Activated T-helper 17 cell treated with anti-CD3 and anti-CD28 coated beads, Interleukin-2, amount 50 U/mL, for 72 hours (primary cell): ENCODE results near the gene CDH13. TPM values are rescaled to one million over a fixed set of nuclear protein-coding genes. Genes with fewer than 3 reads are reported as not detected.
A peak's percentile ranks its signal among the peaks of the same experiment; 100 is the strongest.

Source experiments
- ATAC-seq: fragments of 150-1000 bp; cut with Tn5 transposase; replicated peaks from 2 replicates; pipeline ENCODE4 v1.10.0; 2021; ENCODE audit warnings: mild to moderate bottlenecking, moderate library complexity
- H3K27ac Mint-ChIP-seq: one replicate; pipeline ENCODE4 v1.8.0; 2022; ENCODE audit warnings: mixed read lengths
- H3K27me3 Mint-ChIP-seq: one replicate; pipeline ENCODE4 v1.8.0; 2022; ENCODE audit warnings: mixed read lengths
- H3K36me3 Mint-ChIP-seq: one replicate; pipeline ENCODE4 v1.8.0; 2022; ENCODE audit warnings: low read depth, mild to moderate bottlenecking, mixed read lengths
- H3K4me1 Mint-ChIP-seq: one replicate; pipeline ENCODE4 v1.8.0; 2022; ENCODE audit warnings: mixed read lengths
- H3K4me3 Mint-ChIP-seq: one replicate; pipeline ENCODE4 v1.8.0; 2022; ENCODE audit warnings: mild to moderate bottlenecking, mixed read lengths
- H3K9me3 Mint-ChIP-seq: one replicate; pipeline ENCODE4 v1.8.0; 2022; ENCODE audit warnings: mixed read lengths
- total RNA-seq, 2 donors: library from RNA; stranded (reverse); gene quantifications; one replicate each; pipeline ENCODE4 v1.2.3, GENCODE V29; 2022

The CDH13 gene
- total RNA-seq, 2 donors from 2014 or later: not detected

DNA sequence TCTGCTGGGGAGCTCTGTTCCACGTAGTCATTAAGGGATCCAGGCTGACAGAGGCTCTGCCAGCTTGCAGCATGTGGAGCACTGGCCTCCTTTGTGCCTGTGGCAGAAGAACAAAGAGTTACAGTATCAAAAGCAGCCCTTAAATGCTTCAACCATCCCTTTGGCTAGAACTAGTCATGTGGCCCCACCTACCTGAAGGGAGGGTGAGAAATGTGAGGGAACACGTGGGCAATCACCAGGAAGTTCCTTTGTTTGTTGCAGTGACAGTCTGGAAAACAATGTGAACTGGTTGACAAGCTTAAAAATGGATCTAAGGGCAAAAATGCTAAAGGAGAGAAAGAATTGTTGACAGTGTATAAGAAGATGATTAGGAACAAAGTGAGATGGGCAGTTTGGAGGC is 890.6 kb downstream of the CDH13 start:
- no peak for ATAC-seq
- Mint-ChIP-seq H3K27me3 (no peaks in the 10 kb centered on the region), H3K9me3 (peaks cover 4% of the 10 kb centered on the region), H3K4me3 (no peak overlapping the region), H3K36me3 (no peaks in the 10 kb centered on the region), H3K27ac (no peak overlapping the region), H3K4me1 (no peaks in the 10 kb centered on the region)

DNA sequence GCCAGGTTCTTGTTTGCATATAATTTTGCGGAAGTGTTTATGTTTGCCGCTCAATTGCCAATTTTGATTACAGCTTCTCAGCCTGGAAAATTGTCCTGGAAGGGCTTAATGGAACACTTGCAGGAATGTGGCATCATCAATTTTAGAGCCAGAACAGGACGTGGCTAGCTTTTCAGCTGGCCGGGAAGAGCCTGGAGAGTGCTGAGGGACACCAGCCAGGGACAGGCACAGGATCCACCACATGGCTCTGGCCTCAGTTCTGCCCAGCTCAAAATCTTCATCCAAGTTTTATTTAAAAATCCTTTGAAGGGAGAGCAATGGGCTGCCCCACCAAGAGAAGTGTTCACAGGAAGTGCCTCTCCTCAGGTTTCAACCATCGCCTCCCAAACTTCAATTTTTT is 893.8 kb downstream of the CDH13 start:
- Mint-ChIP-seq H3K4me3 (no peak overlapping the region), H3K9me3 (peaks cover 10% of the 10 kb centered on the region), H3K27me3 (no peaks in the 10 kb centered on the region), H3K4me1 (no peaks in the 10 kb centered on the region), H3K36me3 (no peaks in the 10 kb centered on the region), H3K27ac (no peak overlapping the region)
- ATAC-seq: no peak

DNA sequence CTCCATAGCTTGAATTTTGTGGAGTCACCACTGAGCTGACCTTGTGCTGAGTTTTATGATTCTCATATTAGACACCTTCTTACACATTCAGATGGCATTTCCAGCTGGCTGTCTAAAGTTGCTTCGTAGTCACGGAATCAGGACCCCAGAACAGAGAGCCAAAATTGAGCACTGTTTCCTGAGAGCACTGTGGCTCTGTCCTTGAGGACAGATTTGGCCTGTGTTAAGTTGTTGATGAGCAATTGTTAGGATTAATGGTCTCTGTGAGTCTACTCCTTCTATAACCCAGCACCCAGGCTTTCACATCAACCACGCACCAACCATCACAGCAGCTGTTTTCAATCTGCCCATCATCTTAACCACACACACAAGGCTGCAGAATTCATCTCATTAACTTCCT is 903.5 kb downstream of the CDH13 start:
- no peak for ATAC-seq
- Mint-ChIP-seq H3K27ac (no peak overlapping the region), H3K27me3 (no peaks in the 10 kb centered on the region), H3K4me3 (no peak overlapping the region), H3K9me3 (no peaks in the 10 kb centered on the region), H3K4me1 (no peaks in the 10 kb centered on the region), H3K36me3 (no peaks in the 10 kb centered on the region)

DNA sequence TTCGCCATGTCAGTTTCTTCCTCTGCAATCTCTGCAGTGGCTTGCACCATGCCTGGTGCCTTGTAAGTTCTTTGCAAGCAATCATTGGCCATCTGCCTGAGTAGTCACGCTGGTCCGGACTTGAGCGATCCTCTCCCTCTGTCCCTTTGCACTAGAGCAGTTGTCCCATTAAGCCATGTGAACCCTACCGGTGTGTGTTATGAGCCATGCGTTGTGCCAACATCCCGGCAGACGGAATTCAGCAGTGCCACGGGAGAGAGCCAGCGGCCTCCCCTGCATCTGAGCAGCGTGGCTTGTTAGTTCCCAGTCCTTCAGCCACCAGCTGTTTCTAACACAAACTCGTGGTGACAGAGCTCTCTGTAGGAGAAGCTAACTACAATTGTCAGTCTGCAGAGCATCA is 905.9 kb downstream of the CDH13 start:
- no peaks in the 10 kb centered on the region for H3K27me3 Mint-ChIP-seq
- H3K4me1 Mint-ChIP-seq: no peaks in the 10 kb centered on the region
- H3K9me3 Mint-ChIP-seq: peaks cover 8% of the 10 kb centered on the region
- no peak for ATAC-seq
- no peak overlapping the region for H3K27ac Mint-ChIP-seq
- no peak overlapping the region for H3K4me3 Mint-ChIP-seq
- H3K36me3 Mint-ChIP-seq: no peaks in the 10 kb centered on the region

DNA sequence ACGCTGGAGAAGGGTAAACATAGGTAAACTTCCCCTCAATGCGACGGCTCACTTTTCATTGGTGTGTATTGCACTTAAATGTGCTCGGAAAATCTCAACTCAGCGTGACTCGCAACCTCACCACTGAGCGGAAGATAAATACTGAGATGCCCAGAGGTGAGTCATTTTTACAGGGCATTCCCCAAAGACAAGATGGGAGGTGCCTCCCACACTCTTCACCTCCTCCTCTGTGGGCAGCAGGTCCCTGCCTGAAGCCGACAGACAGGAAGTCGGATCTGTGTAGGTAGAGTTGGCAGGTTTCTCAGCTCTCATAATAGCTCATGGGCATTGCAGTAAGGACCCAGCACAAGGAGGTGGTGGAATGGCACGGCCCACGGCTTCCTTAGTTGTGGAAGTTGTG is 906.4 kb downstream of the CDH13 start:
- no peaks in the 10 kb centered on the region for H3K36me3 Mint-ChIP-seq
- no peak overlapping the region for H3K27ac Mint-ChIP-seq
- peaks cover 8% of the 10 kb centered on the region for H3K9me3 Mint-ChIP-seq
- H3K4me1 Mint-ChIP-seq: no peaks in the 10 kb centered on the region
- no peaks in the 10 kb centered on the region for H3K27me3 Mint-ChIP-seq
- peak; percentile 52 for ATAC-seq
- H3K4me3 Mint-ChIP-seq: no peak overlapping the region

DNA sequence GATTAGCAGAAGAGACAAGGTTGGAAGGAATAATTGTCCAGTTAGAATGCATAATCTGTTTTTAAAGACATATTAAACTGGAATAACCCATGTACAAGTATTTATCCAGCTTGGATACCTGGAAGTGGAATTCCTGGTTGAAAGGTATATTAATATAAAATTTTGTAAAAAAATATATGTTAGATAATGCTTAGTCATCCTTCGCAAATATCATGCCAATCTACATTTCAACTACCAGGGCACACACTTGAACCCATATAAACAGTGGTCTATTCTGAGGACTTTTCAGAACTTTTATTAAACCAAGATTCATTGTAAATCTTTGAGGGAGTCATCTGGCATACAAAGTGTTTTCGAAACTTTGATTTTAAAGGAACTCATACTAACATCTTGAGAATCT is 911.9 kb downstream of the CDH13 start:
- Mint-ChIP-seq H3K4me3 (no peak overlapping the region), H3K4me1 (no peaks in the 10 kb centered on the region), H3K27me3 (no peaks in the 10 kb centered on the region), H3K9me3 (peaks cover 11% of the 10 kb centered on the region), H3K27ac (no peak overlapping the region), H3K36me3 (no peaks in the 10 kb centered on the region)
- ATAC-seq: no peak

DNA sequence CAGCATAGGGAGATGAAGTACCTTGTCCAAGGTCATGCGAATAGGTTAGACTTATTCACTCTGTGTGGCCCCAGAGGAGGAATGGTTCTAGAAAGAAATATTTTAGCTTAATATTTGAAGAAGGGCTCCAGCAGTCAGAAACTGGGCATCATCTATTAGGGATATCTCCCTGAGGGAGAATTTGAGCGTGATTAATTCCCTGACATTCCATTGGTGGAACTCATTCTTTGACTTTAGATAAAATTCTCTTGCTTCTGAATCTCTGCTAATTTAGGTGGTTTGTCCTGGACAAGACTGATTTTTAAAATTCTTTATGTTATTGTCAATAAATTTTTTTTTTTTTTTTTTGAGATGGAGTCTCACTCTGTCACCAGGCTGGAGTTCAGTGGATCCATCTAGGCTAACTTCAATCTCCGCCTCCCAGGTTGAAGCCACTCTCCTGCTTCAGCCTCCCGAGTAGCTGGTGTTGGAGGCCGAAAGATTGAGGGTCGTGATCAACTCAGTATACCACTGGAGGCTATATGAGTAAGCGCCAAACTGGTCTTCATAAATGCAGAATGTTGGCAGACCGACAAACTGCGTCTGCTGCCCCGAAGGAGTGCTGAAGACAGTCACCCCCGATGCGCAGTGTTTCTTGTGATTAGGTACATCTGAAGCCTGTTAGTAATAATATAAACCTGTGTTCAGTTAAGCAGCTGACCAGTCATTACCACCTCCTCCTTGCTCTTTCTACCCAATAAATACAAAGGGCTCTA is 913.1 kb downstream of the CDH13 start:
- H3K27ac Mint-ChIP-seq: no peak overlapping the region
- no peaks in the 10 kb centered on the region for H3K36me3 Mint-ChIP-seq
- no peak overlapping the region for H3K4me3 Mint-ChIP-seq
- H3K9me3 Mint-ChIP-seq: peaks cover 12% of the 10 kb centered on the region
- H3K4me1 Mint-ChIP-seq: no peaks in the 10 kb centered on the region
- H3K27me3 Mint-ChIP-seq: no peaks in the 10 kb centered on the region
- ATAC-seq: no peak

DNA sequence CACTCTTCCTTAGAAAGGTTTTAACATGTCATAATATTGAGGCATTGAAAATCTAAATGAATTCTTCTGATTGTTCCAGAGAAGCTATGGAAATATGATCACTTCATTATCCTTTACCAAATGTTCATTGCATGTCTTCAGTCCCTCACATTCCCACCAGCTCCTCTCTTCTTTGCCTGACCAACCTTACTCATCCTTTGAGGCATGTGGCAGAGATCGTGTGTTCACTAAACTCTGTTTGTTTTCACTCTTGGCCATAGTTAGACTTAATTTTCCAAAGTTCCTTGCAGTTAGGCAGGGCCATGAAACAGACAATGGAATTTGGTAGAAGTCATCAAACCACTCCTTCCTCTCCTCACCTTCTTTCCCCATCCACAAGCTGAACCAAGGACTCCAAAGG is 914.5 kb downstream of the CDH13 start:
- no peak for ATAC-seq
- no peak overlapping the region for H3K4me3 Mint-ChIP-seq
- H3K4me1 Mint-ChIP-seq: no peaks in the 10 kb centered on the region
- H3K27ac Mint-ChIP-seq: no peak overlapping the region
- H3K9me3 Mint-ChIP-seq: peaks cover 9% of the 10 kb centered on the region
- no peaks in the 10 kb centered on the region for H3K27me3 Mint-ChIP-seq
- no peaks in the 10 kb centered on the region for H3K36me3 Mint-ChIP-seq

DNA sequence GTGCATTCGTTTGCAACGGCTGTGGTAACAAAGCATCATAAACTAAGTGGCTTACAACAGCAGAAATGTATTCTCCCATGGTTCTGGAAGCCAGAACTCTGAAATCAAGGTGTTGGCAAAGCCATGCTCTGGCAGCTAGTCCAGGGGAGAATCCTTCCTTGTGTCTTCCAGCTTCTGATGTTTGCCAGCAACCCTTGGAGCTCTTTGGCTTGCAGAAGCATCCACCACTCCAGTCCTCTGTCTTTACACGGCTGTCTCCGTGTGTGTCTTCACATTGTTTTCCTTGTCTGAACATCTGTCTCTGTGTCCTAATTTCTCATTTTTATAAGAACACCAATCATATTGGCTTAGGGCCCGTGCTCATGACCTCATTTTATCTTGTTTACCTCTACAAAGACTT is 915.7 kb downstream of the CDH13 start:
- H3K36me3 Mint-ChIP-seq: no peaks in the 10 kb centered on the region
- no peak for ATAC-seq

DNA sequence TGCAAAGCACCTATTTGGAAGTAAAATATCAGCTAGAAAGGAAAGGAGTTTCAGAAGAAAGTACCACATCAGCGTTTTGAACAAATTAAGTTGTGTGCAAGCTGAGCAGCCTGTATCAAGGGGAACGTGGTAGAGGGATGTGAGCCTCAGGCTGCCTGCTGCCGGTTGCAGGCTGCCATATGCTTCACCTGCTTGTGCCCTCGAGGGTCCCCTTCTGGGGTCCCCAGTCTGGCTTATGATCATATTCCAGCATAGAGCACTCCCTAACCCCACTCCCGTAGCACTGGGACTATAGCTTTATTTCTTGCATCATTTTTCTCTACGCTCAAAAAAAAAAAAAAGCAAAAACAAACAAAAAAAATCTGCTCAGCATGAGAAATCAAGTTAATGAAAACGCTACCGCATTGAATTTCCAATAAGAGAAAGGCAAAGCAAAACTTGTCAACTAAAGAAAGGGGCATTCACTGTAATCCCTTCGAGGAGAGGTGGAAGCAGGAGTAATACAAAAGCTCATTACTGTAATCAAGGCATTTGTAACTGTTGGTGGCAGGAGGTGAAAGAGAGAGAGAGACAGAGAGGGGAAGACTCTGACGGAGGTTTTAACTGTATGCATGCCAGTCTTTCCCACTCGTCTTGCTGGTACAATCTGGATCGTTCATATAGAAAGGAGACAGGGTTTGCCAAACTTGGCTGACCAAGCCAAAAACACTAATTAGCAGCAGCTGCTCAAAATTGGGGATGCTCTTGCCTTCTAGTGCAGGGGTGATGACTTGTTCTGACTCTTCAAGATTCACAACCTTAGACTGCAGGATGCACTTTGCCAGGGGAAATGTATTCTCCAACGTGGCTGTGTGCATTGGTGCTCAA is 922.8 kb downstream of the CDH13 start:
- ATAC-seq: no peak
- Mint-ChIP-seq H3K27me3 (peaks cover 8% of the 10 kb centered on the region), H3K4me1 (no peaks in the 10 kb centered on the region), H3K36me3 (no peaks in the 10 kb centered on the region), H3K27ac (no peak overlapping the region), H3K9me3 (peaks cover 11% of the 10 kb centered on the region), H3K4me3 (no peak overlapping the region)

More for the DNA sequence above, 915.7 kb downstream of the CDH13 start:
- Mint-ChIP-seq H3K4me3 (no peak overlapping the region), H3K27me3 (peaks cover 1% of the 10 kb centered on the region), H3K9me3 (peaks cover 6% of the 10 kb centered on the region), H3K4me1 (no peaks in the 10 kb centered on the region), H3K27ac (no peak overlapping the region)

DNA sequence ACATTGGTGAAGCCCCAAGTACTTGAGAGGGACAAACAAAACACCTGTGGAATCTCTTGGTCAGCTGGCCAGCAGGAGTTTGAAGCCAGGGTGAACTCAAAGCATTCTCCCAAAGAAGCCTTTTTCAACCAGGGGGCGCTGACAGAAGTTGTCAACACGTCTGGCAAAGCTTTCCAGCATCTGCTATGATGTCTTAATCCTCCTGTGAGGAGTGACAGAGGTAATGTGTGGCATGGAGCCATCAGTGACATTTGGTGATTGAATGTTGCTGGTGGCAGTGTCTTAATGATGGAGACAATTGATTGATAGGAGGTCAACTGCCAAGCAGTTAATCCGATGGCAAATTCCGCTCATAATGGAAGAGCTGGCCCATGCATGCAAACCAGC is 923.4 kb downstream of the CDH13 start:
- no peak for ATAC-seq
- H3K4me1 Mint-ChIP-seq: no peaks in the 10 kb centered on the region
- H3K27ac Mint-ChIP-seq: no peak overlapping the region
- peaks cover 11% of the 10 kb centered on the region for H3K9me3 Mint-ChIP-seq
- H3K4me3 Mint-ChIP-seq: no peak overlapping the region
- no peaks in the 10 kb centered on the region for H3K36me3 Mint-ChIP-seq
- peaks cover 8% of the 10 kb centered on the region for H3K27me3 Mint-ChIP-seq

DNA sequence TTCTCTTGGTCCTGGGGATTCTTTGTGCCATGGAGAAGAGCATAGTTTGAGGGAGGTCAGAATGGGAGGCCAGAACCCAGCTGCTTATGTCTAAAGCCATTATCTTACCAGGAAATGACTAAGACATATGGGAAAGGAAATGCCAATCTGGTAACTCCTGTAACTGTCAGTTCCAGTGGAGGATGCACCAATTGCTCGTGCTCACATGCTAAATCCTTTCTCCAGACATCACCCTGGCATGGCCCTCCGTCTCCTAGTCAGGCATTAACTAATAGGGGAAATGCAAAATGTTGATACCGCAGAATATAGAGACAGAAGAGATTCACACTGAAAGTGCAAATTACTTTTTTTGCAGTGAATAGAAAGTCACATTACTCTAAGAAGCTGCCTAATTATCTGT is 925.5 kb downstream of the CDH13 start:
- peaks cover 8% of the 10 kb centered on the region for H3K27me3 Mint-ChIP-seq
- no peak overlapping the region for H3K27ac Mint-ChIP-seq
- no peak for ATAC-seq
- no peak overlapping the region for H3K4me3 Mint-ChIP-seq
- H3K36me3 Mint-ChIP-seq: no peaks in the 10 kb centered on the region
- H3K9me3 Mint-ChIP-seq: peaks cover 11% of the 10 kb centered on the region
- H3K4me1 Mint-ChIP-seq: no peaks in the 10 kb centered on the region

DNA sequence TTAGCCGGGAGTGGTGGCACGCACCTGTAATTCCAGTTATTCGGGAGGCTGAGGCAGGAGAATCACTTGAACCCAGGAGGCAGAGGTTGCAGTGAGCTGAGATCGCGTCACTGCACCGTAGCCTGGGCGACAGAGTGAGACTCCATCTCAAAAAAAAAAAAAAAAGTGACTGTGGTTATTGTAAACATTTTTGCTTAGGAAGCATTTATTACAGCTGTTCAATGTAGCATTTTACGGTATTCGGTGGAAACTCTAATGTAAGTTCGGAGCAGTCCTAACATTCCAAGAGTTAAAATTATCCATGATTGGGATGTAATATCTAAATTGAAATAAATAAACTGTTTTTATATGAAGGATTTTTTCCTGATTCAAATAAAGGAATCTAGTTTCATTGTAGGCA is 926.2 kb downstream of the CDH13 start:
- H3K36me3 Mint-ChIP-seq: no peaks in the 10 kb centered on the region
- no peaks in the 10 kb centered on the region for H3K4me1 Mint-ChIP-seq
- H3K4me3 Mint-ChIP-seq: no peak overlapping the region
- H3K27ac Mint-ChIP-seq: no peak overlapping the region
- ATAC-seq: no peak
- peaks cover 4% of the 10 kb centered on the region for H3K27me3 Mint-ChIP-seq
- peaks cover 6% of the 10 kb centered on the region for H3K9me3 Mint-ChIP-seq

DNA sequence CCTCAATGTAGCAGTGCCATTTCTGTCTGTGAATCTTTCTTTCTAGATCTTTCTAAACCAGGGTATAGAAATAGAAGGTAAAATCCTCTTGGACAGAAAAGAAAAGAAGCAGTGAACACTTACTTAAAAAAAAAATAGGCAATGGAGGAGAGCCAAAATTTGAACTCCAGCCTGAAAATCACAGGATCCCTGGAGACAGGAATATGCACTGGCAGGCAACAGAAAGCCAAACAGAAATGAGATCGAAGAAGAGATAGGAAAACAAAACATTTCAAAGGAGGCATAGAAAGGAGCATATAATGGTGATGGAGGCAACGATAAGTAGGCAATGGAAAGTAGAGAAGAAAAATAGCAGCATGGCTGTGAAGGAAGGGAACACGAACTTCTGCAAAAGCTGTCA is 927.3 kb downstream of the CDH13 start:
- Mint-ChIP-seq H3K4me1 (no peaks in the 10 kb centered on the region), H3K27ac (no peak overlapping the region), H3K9me3 (peaks cover 9% of the 10 kb centered on the region), H3K4me3 (no peak overlapping the region), H3K27me3 (peaks cover 7% of the 10 kb centered on the region), H3K36me3 (no peaks in the 10 kb centered on the region)
- no peak for ATAC-seq

DNA sequence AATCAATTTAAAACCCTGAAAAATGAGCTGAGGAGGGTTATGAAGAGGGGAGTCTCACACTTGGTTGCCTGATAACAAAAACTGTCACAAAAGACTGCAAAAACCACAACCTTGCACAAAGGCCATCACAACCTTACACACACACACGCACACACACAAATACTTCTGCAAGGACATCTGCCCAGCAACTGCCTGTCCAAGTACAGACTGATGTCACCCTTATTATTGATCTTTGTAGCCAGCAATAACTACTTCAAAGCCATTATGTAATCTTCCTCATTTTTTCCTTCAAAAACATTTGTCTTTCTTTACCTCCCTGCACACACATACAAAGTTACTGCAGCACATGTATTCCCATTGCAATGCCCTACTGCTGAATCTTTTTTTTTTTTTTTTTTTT is 927.8 kb downstream of the CDH13 start:
- H3K9me3 Mint-ChIP-seq: peaks cover 9% of the 10 kb centered on the region
- no peaks in the 10 kb centered on the region for H3K36me3 Mint-ChIP-seq
- H3K27ac Mint-ChIP-seq: no peak overlapping the region
- H3K4me3 Mint-ChIP-seq: no peak overlapping the region
- peaks cover 7% of the 10 kb centered on the region for H3K27me3 Mint-ChIP-seq
- ATAC-seq: no peak
- no peaks in the 10 kb centered on the region for H3K4me1 Mint-ChIP-seq
